ENCODE results near the gene CYP26B1.

CYP26B1 gene

DNA sequence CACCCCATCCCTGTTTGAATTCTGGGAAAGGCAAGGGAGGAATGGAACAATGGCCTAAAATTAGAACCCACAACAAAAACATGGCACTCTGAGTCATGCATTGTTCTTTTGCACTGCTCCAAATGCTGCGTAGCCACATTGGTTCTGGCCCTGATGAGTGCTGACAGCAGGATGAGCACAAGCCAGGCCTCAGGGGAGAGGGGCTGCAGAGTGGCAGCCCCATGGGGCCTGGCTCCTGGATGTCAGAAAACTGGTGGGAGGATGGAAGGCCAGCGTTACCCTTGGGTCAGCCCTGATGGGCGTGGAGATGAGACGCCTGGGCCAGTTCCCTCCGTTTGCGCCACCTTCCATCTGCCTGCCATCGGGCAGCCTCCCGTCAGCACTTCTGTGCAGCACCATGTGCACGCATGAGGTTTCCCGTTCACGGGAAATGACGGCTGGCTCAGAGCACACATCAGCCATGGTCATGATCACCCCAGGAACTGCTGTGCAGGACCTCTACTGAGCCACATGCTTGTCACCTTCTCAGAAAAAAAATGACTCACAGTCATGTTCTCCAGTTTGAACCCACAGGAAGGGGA is 65.6 kb downstream of the CYP26B1 start:
- DNase-seq (ENCODE audit: low read depth, low spot score) = no peak

DNA sequence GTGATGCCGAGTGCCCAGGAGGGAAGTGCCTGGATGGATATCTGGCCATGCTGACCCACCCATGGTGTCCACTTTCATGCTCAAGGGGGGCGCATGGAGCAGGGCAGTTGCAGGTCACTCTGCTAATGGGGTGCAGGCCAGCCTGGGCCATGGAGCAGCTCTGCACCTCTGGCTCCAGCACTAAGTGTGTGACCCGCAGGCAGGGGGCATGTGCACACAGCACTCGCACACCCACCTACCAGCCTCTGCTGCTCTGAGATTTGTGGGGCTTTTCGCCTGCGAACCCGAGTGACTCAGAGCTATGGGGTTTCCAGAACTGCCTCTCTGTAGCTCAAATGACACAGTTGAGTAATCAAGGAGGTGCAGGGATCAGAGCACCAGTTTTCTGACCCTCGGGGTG is 66.2 kb downstream of the CYP26B1 start:
- DNase-seq (ENCODE audit: low read depth, low spot score) = no peak

- no peak for DNase-seq (ENCODE audit: low read depth, low spot score)
Observed at GRCh38 chr2:72080286-72081145, 67.1 kb downstream of the CYP26B1 start.
